Central memory CD4-positive, alpha-beta T cell (primary cell): ENCODE measurements around the gene TEK.

Experiments used
- DNase-seq: peaks from one replicate; pipeline ENCODE4 v3.0.0; 2022

The TEK gene

GRCh38 chr9:27248702-27249101 is 139.7 kb downstream of the TEK start:
- DNase-seq = no peak

- DNase-seq = no peak
These were observed 149.6 kb downstream of the TEK start for GRCh38 chr9:27258662-27259061.

DNA sequence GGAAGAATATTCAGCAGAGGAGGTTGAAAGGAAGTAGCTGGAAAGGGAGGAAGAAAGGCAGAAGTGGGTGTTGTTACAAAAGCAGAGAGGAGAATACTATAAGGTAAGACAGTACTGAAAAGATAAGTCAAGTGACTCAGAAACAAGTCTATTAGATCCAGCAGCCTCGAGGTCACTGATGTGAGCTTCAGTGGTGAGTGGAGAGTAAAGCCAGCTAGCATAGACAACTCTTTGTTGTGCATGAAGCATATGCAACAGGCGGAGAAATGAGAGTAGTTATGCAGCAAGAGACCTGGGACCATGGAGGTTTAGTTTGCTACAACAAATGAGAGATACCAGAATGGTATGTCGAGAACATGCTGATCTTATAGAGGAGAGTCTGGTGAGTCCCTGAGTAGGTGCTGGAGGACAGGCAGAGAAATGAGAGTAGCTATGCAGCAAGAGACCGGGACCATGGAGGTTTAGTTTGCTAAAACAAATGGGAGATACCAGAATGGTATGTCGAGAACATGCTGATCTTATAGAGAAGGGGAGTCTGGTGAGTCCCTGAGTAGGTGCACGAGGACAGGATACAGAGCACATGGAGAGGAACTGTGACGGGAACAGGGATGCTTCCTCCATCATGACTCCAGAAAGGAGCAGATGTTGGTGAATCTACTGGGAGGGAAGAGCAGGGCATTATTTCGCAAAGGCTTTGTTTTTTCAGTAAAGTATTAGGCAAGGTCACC is 151.9 kb downstream of the TEK start:
- DNase-seq = no peak

DNA sequence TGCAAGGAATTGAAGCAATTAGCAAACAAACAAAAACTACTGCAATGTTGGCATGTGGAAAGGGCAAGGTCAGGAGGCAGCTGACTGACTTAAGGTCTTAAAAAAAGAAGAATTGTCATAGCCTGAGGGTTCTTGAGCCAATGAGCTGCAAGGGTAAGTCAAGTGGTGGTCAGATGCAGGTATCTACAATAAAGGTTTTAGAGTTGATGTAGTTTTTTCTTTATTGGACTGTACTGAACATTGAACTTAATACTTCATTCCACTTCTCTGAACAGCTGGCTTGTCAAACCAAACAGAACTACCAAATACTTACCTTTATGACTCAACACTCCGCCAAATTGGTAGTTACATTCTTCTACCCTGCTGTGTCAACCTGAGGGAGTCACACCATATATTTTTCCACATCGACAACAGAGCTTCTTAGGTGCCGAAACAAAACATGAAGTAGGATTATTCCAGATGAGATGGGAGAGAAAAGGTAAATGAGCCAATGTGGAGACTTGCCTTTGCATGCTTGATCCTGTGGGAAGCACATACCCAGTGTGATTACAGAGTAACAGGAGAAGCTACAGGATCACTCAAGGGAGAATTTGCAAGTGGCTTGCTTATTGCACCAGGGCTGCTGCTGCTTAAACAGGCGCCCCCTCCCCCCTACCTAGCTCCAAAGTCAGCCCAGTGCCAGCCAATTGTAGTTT is 152.6 kb downstream of the TEK start:
- no peak for DNase-seq

GRCh38 chr9:27272103-27272502 is 163.1 kb downstream of the TEK start:
- DNase-seq = no peak

DNA sequence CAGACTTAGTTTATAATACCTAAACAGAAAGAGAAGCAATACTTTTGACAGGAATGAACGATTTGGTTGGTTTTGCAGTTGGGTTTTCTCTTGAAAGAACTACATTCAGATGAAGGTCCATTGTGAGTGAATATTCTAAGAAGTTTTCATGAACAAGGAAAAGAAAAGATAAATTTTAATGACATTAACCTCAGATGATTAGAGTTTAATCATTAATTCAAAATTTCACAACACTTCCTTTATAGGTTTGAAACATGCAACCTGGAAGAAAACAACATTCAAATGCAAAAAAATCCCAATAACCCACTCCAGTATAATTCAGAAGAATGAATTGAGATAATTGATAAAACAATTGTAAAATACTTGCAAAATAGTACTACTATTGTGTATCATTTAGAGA is 164.2 kb downstream of the TEK start:
- DNase-seq = no peak

GRCh38 chr9:27276193-27277030 is 167.4 kb downstream of the TEK start:
- peak; percentile 19 for DNase-seq

GRCh38 chr9:27278374-27278773 is 169.3 kb downstream of the TEK start:
- no peak for DNase-seq

DNA sequence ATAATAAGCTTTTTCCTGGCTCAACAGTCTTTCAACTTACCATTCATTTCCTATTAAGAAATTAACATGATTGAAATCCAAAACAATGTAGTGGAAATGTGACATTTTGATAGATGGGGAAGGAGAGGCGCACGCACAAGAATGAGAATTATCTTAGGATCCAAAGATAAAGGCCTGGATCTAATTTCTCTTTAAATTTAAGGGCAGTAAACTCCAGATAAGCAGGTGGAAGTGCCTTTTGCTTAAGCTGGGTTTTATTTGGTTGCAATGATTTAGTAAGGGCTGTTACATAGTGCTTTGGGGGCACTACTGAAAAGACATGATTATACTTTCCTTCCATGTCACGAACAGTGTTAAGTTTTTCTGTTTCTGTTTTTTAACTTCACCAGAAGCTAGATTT is 170.6 kb downstream of the TEK start:
- no peak for DNase-seq
